Mesothelial cell of epicardium (in vitro differentiated cells): ENCODE measurements around the gene UBA52. TPM values are rescaled to one million over a fixed set of nuclear protein-coding genes. Genes with fewer than 3 reads are reported as not detected.

ENCODE experiments used
- DNase-seq, 2 experiments: peaks; one replicate each; pipeline ENCODE4 v3.0.0; 2021; ENCODE audit warnings: low spot score in 2 of 2; ENCODE audit not compliant: unreplicated experiment in 2 of 2
- H3K27ac Mint-ChIP-seq: 2 replicates; pipeline ENCODE4 v1.8.0; 2021; ENCODE audit warnings: mixed read lengths
- H3K27me3 Mint-ChIP-seq: 2 replicates; pipeline ENCODE4 v1.8.0; 2021; ENCODE audit warnings: low read depth, mixed read lengths
- H3K36me3 Mint-ChIP-seq: 2 replicates; pipeline ENCODE4 v1.8.0; 2021; ENCODE audit warnings: mixed read lengths
- H3K4me1 Mint-ChIP-seq: 2 replicates; pipeline ENCODE4 v1.8.0; 2021; ENCODE audit warnings: mixed read lengths
- H3K4me3 Mint-ChIP-seq: 2 replicates; pipeline ENCODE4 v1.8.0; 2021; ENCODE audit warnings: mild to moderate bottlenecking, moderate library complexity, mixed read lengths
- H3K9me3 Mint-ChIP-seq: 2 replicates; pipeline ENCODE4 v1.8.0; 2021; ENCODE audit warnings: mixed read lengths
- CTCF ChIP-seq: fragments of 200-600 bp; sonication (generic); IDR thresholded peaks from one replicate; pipeline ENCODE4 v1.5.0; 2021; ENCODE audit warnings: antibody characterized with exemption; ENCODE audit not compliant: unreplicated experiment
- total RNA-seq: library from RNA; stranded (reverse); gene quantifications from 3 replicates; pipeline ENCODE4 v1.2.1, GENCODE V29; 2021

UBA52 gene
- total RNA-seq, 1 donor from 2014 or later = 846 TPM

GRCh38 chr19:18612051-18612771, 40.6 kb downstream of the UBA52 start:
- Mint-ChIP-seq H3K4me1 (peaks cover 26% of the 10 kb centered on the region), H3K36me3 (no peaks in the 10 kb centered on the region), H3K27ac (no peak overlapping the region), H3K27me3 (peaks cover 88% of the 10 kb centered on the region), H3K9me3 (peaks cover under 1% of the 10 kb centered on the region), H3K4me3 (peak overlapping the region; percentile 65)
- no peak for TF ChIP-seq CTCF
- DNase-seq = no peak

- Mint-ChIP-seq H3K27me3 (peaks cover 84% of the 10 kb centered on the region), H3K4me1 (peaks cover 21% of the 10 kb centered on the region), H3K27ac (no peak within 1 kb of the TSS), H3K9me3 (peaks cover 8% of the 10 kb centered on the region), H3K4me3 (peak within 1 kb of the TSS; percentile 65), H3K36me3 (no peaks in the 10 kb centered on the region)
- TF ChIP-seq CTCF = no peak
- DNase-seq = no peak
Measured at GRCh38 chr19:18612772-18613588, 41.3 kb downstream of the UBA52 start, which contains the start of gene TMEM59L. TMEM59L (plus strand) TSS chr19:18612870; CDS start chr19:18612959, 89 bp downstream.

- no peak for TF ChIP-seq CTCF
- Mint-ChIP-seq H3K27me3 (peaks cover 77% of the 10 kb centered on the region), H3K4me1 (peaks cover 20% of the 10 kb centered on the region), H3K27ac (no peak overlapping the region), H3K4me3 (peak overlapping the region; percentile 63), H3K9me3 (peaks cover 8% of the 10 kb centered on the region), H3K36me3 (no peaks in the 10 kb centered on the region)
- DNase-seq = no peak
Measured at GRCh38 chr19:18613589-18614234, 42.1 kb downstream of the UBA52 start.

GRCh38 chr19:18616023-18616422, 44.4 kb downstream of the UBA52 start:
- no peaks in the 10 kb centered on the region for H3K36me3 Mint-ChIP-seq
- H3K4me3 Mint-ChIP-seq = no peak overlapping the region
- peaks cover 18% of the 10 kb centered on the region for H3K4me1 Mint-ChIP-seq
- peaks cover 8% of the 10 kb centered on the region for H3K9me3 Mint-ChIP-seq
- TF ChIP-seq CTCF = no peak
- no peak overlapping the region for H3K27ac Mint-ChIP-seq
- peaks cover 60% of the 10 kb centered on the region for H3K27me3 Mint-ChIP-seq
- no peak for DNase-seq

GRCh38 chr19:18617562-18617961, 45.9 kb downstream of the UBA52 start:
- peaks cover 51% of the 10 kb centered on the region for H3K27me3 Mint-ChIP-seq
- TF ChIP-seq CTCF = no peak
- H3K36me3 Mint-ChIP-seq = no peaks in the 10 kb centered on the region
- H3K4me1 Mint-ChIP-seq = peaks cover 8% of the 10 kb centered on the region
- H3K4me3 Mint-ChIP-seq = no peak overlapping the region
- no peak overlapping the region for H3K27ac Mint-ChIP-seq
- H3K9me3 Mint-ChIP-seq = peaks cover 8% of the 10 kb centered on the region
- DNase-seq = no peak
